GM12891 (cell line): ENCODE results near the gene FBXO15.
A peak's percentile ranks its signal among the peaks of the same experiment; 100 is the strongest.

Experiments used
- POLR2A ChIP-seq: IDR thresholded peaks from 2 replicates; pipeline ENCODE4 v1.6.1; 2011; ENCODE audit warnings: low read depth, low read length, control low read depth
- POLR2AphosphoS5 ChIP-seq: IDR thresholded peaks from 2 replicates; pipeline ENCODE4 v1.6.1; 2011; ENCODE audit warnings: low read depth, low read length, control low read depth
- SPI1 ChIP-seq: IDR thresholded peaks from 2 replicates; pipeline ENCODE4 v1.6.1; 2011; ENCODE audit warnings: low read depth, low read length, control low read depth
- TAF1 ChIP-seq: IDR thresholded peaks from 2 replicates; pipeline ENCODE4 v1.6.1; 2011; ENCODE audit warnings: low read depth, low read length, control low read depth

GRCh38 chr18:74082742-74083556, 64.7 kb downstream of the FBXO15 start:
- TF ChIP-seq POLR2AphosphoS5 = no peak
- TF ChIP-seq POLR2A = no peak
- TF ChIP-seq TAF1 = 0 out of 2 replicates have a peak, but pooled peaks have one; percentile 13
- TF ChIP-seq SPI1 = no peak
